ENCODE data around the gene CUL5. TPM values are rescaled to one million over a fixed set of nuclear protein-coding genes. Genes with fewer than 3 reads are reported as not detected.
"Not testable (repeated sequence)": the region's sequence is repeated elsewhere in the genome, so short reads cannot be mapped to it uniquely, and the experiment has no call there.

CUL5 gene
- total RNA-seq, 2 donors from 2014 or later: 28.1 to 46.4 TPM

- Histone ChIP-seq H3K4me3 (no peak overlapping the region), H3K36me3 (no peaks in the 10 kb centered on the region), H3K4me1 (replicated peaks) (peaks cover 4% of the 10 kb centered on the region), H3K27ac (no peak overlapping the region), H3K9me3 (no peaks in the 10 kb centered on the region), H3K27me3 (replicated peaks; ENCODE audit: insufficient read depth) (no peaks in the 10 kb centered on the region)
- intact Hi-C loops (cut with DNase I): loop anchor here (5.0 kb wide), 1 partner anchor 111 kb away; the partner anchor contains the start of gene CUL5
- TF ChIP-seq POLR2AphosphoS5 (IDR thresholded peaks at IDR 0.05) (no peak), POLR2A (IDR thresholded peaks at IDR 0.05) (no peak), CTCF (IDR thresholded peaks at IDR 0.05) (peak in 2 of 4 experiments; percentile 52 to 62)
- no peak for DNase-seq (ENCODE audit: low spot score)
Measured at GRCh38 chr11:108117746-108118371, 109.2 kb downstream of the CUL5 start.

- whole genome bisulfite sequencing: 63% methylated on average over 7 of the region's 7 CpGs
- H3K4me1 ChIP-seq (replicated peaks); H3K9me3 ChIP-seq; H3K27me3 ChIP-seq (replicated peaks; ENCODE audit: insufficient read depth); H3K36me3 ChIP-seq; DNase-seq (ENCODE audit: low spot score): not testable (repeated sequence)
- Histone ChIP-seq H3K27ac (peak overlapping the region; percentile 87 to 89), H3K4me3 (peak overlapping the region; percentile 69 to 73)
- intact Hi-C loops (cut with DNase I): loop anchor here (2.0 to 10.0 kb wide), 3 partner anchors 102 to 541 kb away; partner anchors contain the start of genes ATM, NPAT and POGLUT3
Measured at GRCh38 chr11:108120936-108121273, 112.2 kb downstream of the CUL5 start.

GRCh38 chr11:108121274-108122155, 112.8 kb downstream of the CUL5 start, which contains the start of gene ACAT1:
Gene ACAT1 (plus strand): TSS chr11:108121567. CDS start chr11:108121607, 40 bp downstream.
- under 1% methylated on average over 54 of the region's 73 CpGs for WGBS
- no peaks in the 10 kb centered on the region for H3K27me3 ChIP-seq (replicated peaks; ENCODE audit: insufficient read depth)
- intact Hi-C loops (cut with DNase I): loop anchor here (2.0 to 10.0 kb wide), 3 partner anchors 101 to 541 kb away; partner anchors contain the start of genes ATM, NPAT and POGLUT3
- peak; percentile 94 for DNase-seq (ENCODE audit: low spot score)
- peak within 1 kb of the TSS; percentile 69 to 73 for H3K4me3 ChIP-seq
- H3K4me1 ChIP-seq (replicated peaks): peaks cover 4% of the 10 kb centered on the region
- TF ChIP-seq CTCF (IDR thresholded peaks at IDR 0.05) (peak in 3 of 4 experiments; percentile 40 to 76 (median 69)), POLR2AphosphoS5 (IDR thresholded peaks at IDR 0.05) (peak; percentile 90), POLR2A (IDR thresholded peaks at IDR 0.05) (peak; percentile 70)
- H3K9me3 ChIP-seq: no peaks in the 10 kb centered on the region
- H3K36me3 ChIP-seq: no peaks in the 10 kb centered on the region
- peak within 1 kb of the TSS; percentile 87 to 89 for H3K27ac ChIP-seq

GRCh38 chr11:108122166-108122628, 113.5 kb downstream of the CUL5 start:
- WGBS: 37% methylated on average over 9 of the region's 9 CpGs
- Histone ChIP-seq H3K4me1 (replicated peaks) (peaks cover 4% of the 10 kb centered on the region), H3K36me3 (no peaks in the 10 kb centered on the region), H3K27ac (peak overlapping the region; percentile 87 to 89), H3K27me3 (replicated peaks; ENCODE audit: insufficient read depth) (no peaks in the 10 kb centered on the region), H3K4me3 (peak overlapping the region; percentile 69 to 73), H3K9me3 (no peaks in the 10 kb centered on the region)
- intact Hi-C loops (cut with DNase I): loop anchor here (5.0 to 10.0 kb wide), 2 partner anchors 373 to 540 kb away; partner anchors contain the start of gene POGLUT3
- no peak for DNase-seq (ENCODE audit: low spot score)
- TF ChIP-seq CTCF (IDR thresholded peaks at IDR 0.05) (no peak), POLR2A (IDR thresholded peaks at IDR 0.05) (no peak), POLR2AphosphoS5 (IDR thresholded peaks at IDR 0.05) (no peak)

- intact Hi-C loops (cut with DNase I): loop anchor here (10.0 kb wide), 1 partner anchor 370 kb away; the partner anchor contains the start of gene POGLUT3
- Histone ChIP-seq H3K36me3 (no peaks in the 10 kb centered on the region), H3K27me3 (replicated peaks; ENCODE audit: insufficient read depth) (no peaks in the 10 kb centered on the region), H3K9me3 (no peaks in the 10 kb centered on the region), H3K4me1 (replicated peaks) (peaks cover 4% of the 10 kb centered on the region), H3K4me3 (no peak overlapping the region), H3K27ac (no peak overlapping the region)
- WGBS: 84% methylated on average over 5 of the region's 5 CpGs
- TF ChIP-seq POLR2A (IDR thresholded peaks at IDR 0.05) (no peak), POLR2AphosphoS5 (IDR thresholded peaks at IDR 0.05) (no peak), CTCF (IDR thresholded peaks at IDR 0.05) (no peak)
- no peak for DNase-seq (ENCODE audit: low spot score)
Measured at GRCh38 chr11:108125096-108125495, 116.4 kb downstream of the CUL5 start.

All from prostate gland (tissue), 2 donors.